ENCODE data around the gene HSFX3. TPM values are rescaled to one million over a fixed set of nuclear protein-coding genes. Genes with fewer than 3 reads are reported as not detected.

HSFX3 gene
- total and polyA plus RNA-seq, 2 donors (not counting 1 experiment from before 2014, with no cell fraction given) = not detected

- Mint-ChIP-seq H3K27ac (no peak overlapping the region), H3K4me1 (peaks cover 12% of the 10 kb centered on the region), H3K9me3 (ENCODE audit: insufficient read depth) (no peaks in the 10 kb centered on the region), H3K27me3 (peaks cover 2% of the 10 kb centered on the region), H3K4me3 (no peak overlapping the region)
- POLR2A ChIA-PET = no interaction called here
- Histone ChIP-seq H3K27me3 (replicated peaks in 1 of 4; ENCODE audit: control extremely low read depth in 1 of 4, control insufficient read depth in 3 of 4, insufficient read depth in 4 of 4, low read length in 3 of 4) (peaks cover 0 to 5% (median 0%) of the 10 kb centered on the region in 4 experiments), H2AFZ (ENCODE audit: insufficient read depth, low read depth, low read length, poor library complexity, severe bottlenecking) (no peak overlapping the region), H4K20me1 (ENCODE audit: control insufficient read depth, insufficient read depth, low read length, poor library complexity, severe bottlenecking) (no peaks in the 10 kb centered on the region), H3K4me1 (ENCODE audit: control insufficient read depth in 2 of 2, insufficient read depth in 2 of 2, low read length in 2 of 2) (peaks cover 12 to 18% of the 10 kb centered on the region in 2 donors), H3K27ac (ENCODE audit: low read length in 2 of 2) (no peak overlapping the region), H3K4me3 (ENCODE audit: control extremely low read depth in 1 of 5, extremely low read depth in 1 of 5, insufficient read depth in 1 of 5, low read depth in 2 of 5, low read length in 4 of 5) (no peak overlapping the region), H3K36me3 (replicated peaks in 1 of 2; ENCODE audit: control extremely low read depth in 1 of 2, control insufficient read depth in 1 of 2, extremely low read depth in 1 of 2, insufficient read depth in 2 of 2, low read length in 1 of 2) (no peaks in the 10 kb centered on the region), H3K9ac (ENCODE audit: low read length) (no peak overlapping the region), H3K9me3 (ENCODE audit: control extremely low read depth in 1 of 3, control insufficient read depth in 2 of 3, insufficient read depth in 1 of 3, low read length in 2 of 3) (no peaks in the 10 kb centered on the region), H3K79me2 (ENCODE audit: control insufficient read depth, insufficient read depth, low read length) (peaks cover 14% of the 10 kb centered on the region), H3K4me2 (replicated peaks; ENCODE audit: low read depth, low read length, poor library complexity, severe bottlenecking) (no peak overlapping the region)
- CTCF ChIA-PET = no interaction called here
- intact Hi-C loops (cut with micrococcal nuclease) = no loop called here
- TF ChIP-seq EZH2 (IDR thresholded peaks at IDR 0.05; ENCODE audit: borderline replicate concordance, insufficient read depth, low read depth, low read length, poor library complexity, severe bottlenecking) (no peak), CTCF (IDR thresholded peaks at IDR 0.05) (no peak)
- DNase-seq = no peak
- no CpG with 5 or more reads among the region's 1 CpG for WGBS (ENCODE audit: insufficient coverage)
- ATAC-seq (ENCODE audit: low read depth) = no peak
Measured at GRCh38 chrX:149508467-149508866, 41.3 kb downstream of the HSFX3 start.

- Histone ChIP-seq H3K9ac (ENCODE audit: low read length) (no peak overlapping the region), H3K27me3 (replicated peaks in 1 of 4; ENCODE audit: control extremely low read depth in 1 of 4, control insufficient read depth in 3 of 4, insufficient read depth in 4 of 4, low read length in 3 of 4) (peaks cover 0 to 5% (median 0%) of the 10 kb centered on the region in 4 experiments), H4K20me1 (ENCODE audit: control insufficient read depth, insufficient read depth, low read length, poor library complexity, severe bottlenecking) (peaks cover 11% of the 10 kb centered on the region), H3K27ac (ENCODE audit: low read length in 2 of 2) (peak overlapping the region; percentile 79 to 98), H3K4me1 (ENCODE audit: control insufficient read depth in 2 of 2, insufficient read depth in 2 of 2, low read length in 2 of 2) (peaks cover 12 to 24% of the 10 kb centered on the region in 2 donors), H3K9me3 (ENCODE audit: control extremely low read depth in 1 of 3, control insufficient read depth in 2 of 3, insufficient read depth in 1 of 3, low read length in 2 of 3) (no peaks in the 10 kb centered on the region), H3K36me3 (replicated peaks in 1 of 2; ENCODE audit: control extremely low read depth in 1 of 2, control insufficient read depth in 1 of 2, extremely low read depth in 1 of 2, insufficient read depth in 2 of 2, low read length in 1 of 2) (peaks cover 0 to 18% of the 10 kb centered on the region in 2 experiments), H3K4me2 (replicated peaks; ENCODE audit: low read depth, low read length, poor library complexity, severe bottlenecking) (no peak overlapping the region), H3K4me3 (ENCODE audit: control extremely low read depth in 1 of 5, extremely low read depth in 1 of 5, insufficient read depth in 1 of 5, low read depth in 2 of 5, low read length in 4 of 5) (no peak overlapping the region), H3K79me2 (ENCODE audit: control insufficient read depth, insufficient read depth, low read length) (peaks cover 24% of the 10 kb centered on the region), H2AFZ (ENCODE audit: insufficient read depth, low read depth, low read length, poor library complexity, severe bottlenecking) (no peak overlapping the region)
- Mint-ChIP-seq H3K4me1 (peaks cover 14% of the 10 kb centered on the region), H3K27me3 (peaks cover 2% of the 10 kb centered on the region), H3K4me3 (no peak overlapping the region), H3K9me3 (ENCODE audit: insufficient read depth) (no peaks in the 10 kb centered on the region), H3K27ac (peak overlapping the region; percentile 15)
- intact Hi-C loops (cut with micrococcal nuclease) = no loop called here
- TF ChIP-seq CTCF (IDR thresholded peaks at IDR 0.05) (no peak), EZH2 (IDR thresholded peaks at IDR 0.05; ENCODE audit: borderline replicate concordance, insufficient read depth, low read depth, low read length, poor library complexity, severe bottlenecking) (no peak)
- no peak for ATAC-seq (ENCODE audit: low read depth)
- ChIA-PET CTCF (no interaction called here), POLR2A (interaction anchor here (0.6 kb wide), 1 partner anchor 1229 kb away, joined by 4 read pairs; no protein-coding TSS in a partner anchor)
- DNase-seq = no peak
- no CpG with 5 or more reads among the region's 2 CpGs for WGBS (ENCODE audit: insufficient coverage)
Measured at GRCh38 chrX:149506349-149506748, 43.4 kb downstream of the HSFX3 start.
